Mesenchymal stem cell (in vitro differentiated cells and primary cell): ENCODE measurements around the gene CCDC24.

Source experiments
- DNase-seq: peaks from one replicate; pipeline ENCODE4 v3.0.0-alpha.2; 2013
- H2AFZ ChIP-seq: one replicate; pipeline ENCODE4 v1.6.1; 2013; ENCODE audit warnings: low read depth, mild to moderate bottlenecking, control low read depth, inconsistent platforms, low read length, moderate library complexity
- H2AK5ac ChIP-seq: 2 replicates; pipeline ENCODE4 v1.6.1; 2013; ENCODE audit warnings: low read length, moderate library complexity, mild to moderate bottlenecking, inconsistent platforms; ENCODE audit not compliant: severe bottlenecking
- H2BK120ac ChIP-seq: one replicate; pipeline ENCODE4 v1.6.1; 2013; ENCODE audit warnings: low read depth, mild to moderate bottlenecking, inconsistent platforms, low read length, moderate library complexity
- H2BK12ac ChIP-seq, 2 experiments: one replicate each; pipeline ENCODE4 v1.6.1; 2013; ENCODE audit warnings: inconsistent platforms in 2 of 2, low read length in 2 of 2, mild to moderate bottlenecking in 2 of 2, moderate library complexity in 2 of 2, control low read depth in 1 of 2
- H2BK15ac ChIP-seq: one replicate; pipeline ENCODE4 v1.6.1; 2013; ENCODE audit warnings: mild to moderate bottlenecking, low read depth, inconsistent platforms; ENCODE audit not compliant: poor library complexity, severe bottlenecking
- H2BK5ac ChIP-seq: 2 replicates; pipeline ENCODE4 v1.6.1; 2013; ENCODE audit warnings: low read depth, mild to moderate bottlenecking, low read length, control low read depth, inconsistent platforms; ENCODE audit not compliant: poor library complexity, severe bottlenecking
- H3K14ac ChIP-seq, 2 experiments: one replicate each; pipeline ENCODE4 v1.6.1; 2013; ENCODE audit warnings: inconsistent platforms in 2 of 2, low read length in 2 of 2, control low read depth in 1 of 2, mild to moderate bottlenecking in 1 of 2, moderate library complexity in 1 of 2
- H3K18ac ChIP-seq, 2 experiments: one replicate each; pipeline ENCODE4 v1.6.1; 2013; ENCODE audit warnings: inconsistent platforms in 2 of 2, low read length in 2 of 2, control low read depth in 1 of 2, low read depth in 1 of 2, mild to moderate bottlenecking in 1 of 2
- H3K23ac ChIP-seq, 2 experiments: one replicate each; pipeline ENCODE4 v1.6.1; 2013; ENCODE audit warnings: inconsistent platforms in 2 of 2, low read length in 2 of 2, mild to moderate bottlenecking in 2 of 2, moderate library complexity in 2 of 2, control low read depth in 1 of 2
- H3K27ac ChIP-seq: 2 replicates; pipeline ENCODE4 v1.5.1; 2013; ENCODE audit warnings: mild to moderate bottlenecking, moderate library complexity, low read length, control low read depth, inconsistent platforms; ENCODE audit not compliant: poor library complexity, severe bottlenecking
- H3K27me3 ChIP-seq, 2 experiments: 2 replicates each; pipeline versions ENCODE4 v1.6.1 to v1.7.0; 2013; ENCODE audit warnings: low read length in 2 of 2, mild to moderate bottlenecking in 2 of 2, moderate library complexity in 2 of 2, control low read depth in 1 of 2, inconsistent platforms in 1 of 2; ENCODE audit not compliant: control insufficient read depth in 1 of 2, insufficient read depth in 1 of 2
- H3K36me3 ChIP-seq, 2 experiments: 2 replicates each; pipeline versions ENCODE4 v1.6.1 to v1.7.0; 2013; ENCODE audit warnings: low read length in 2 of 2, control low read depth in 1 of 2, inconsistent platforms in 1 of 2, low read depth in 1 of 2, mild to moderate bottlenecking in 1 of 2; ENCODE audit not compliant: insufficient read depth in 2 of 2, control insufficient read depth in 1 of 2
- H3K4ac ChIP-seq, 2 experiments: one replicate each; pipeline ENCODE4 v1.6.1; 2013; ENCODE audit warnings: inconsistent platforms in 2 of 2, low read length in 2 of 2, mild to moderate bottlenecking in 2 of 2, moderate library complexity in 2 of 2, control low read depth in 1 of 2, low read depth in 1 of 2
- H3K4me1 ChIP-seq: 2 replicates; pipeline ENCODE4 v1.6.1; 2013; ENCODE audit warnings: low read depth, low read length, control low read depth; ENCODE audit not compliant: control insufficient read depth, insufficient read depth
- H3K4me2 ChIP-seq: 2 replicates; pipeline ENCODE4 v1.6.1; 2013; ENCODE audit warnings: low read length, mild to moderate bottlenecking, inconsistent platforms; ENCODE audit not compliant: poor library complexity, severe bottlenecking
- H3K4me3 ChIP-seq, 2 experiments: 2 replicates each; pipeline versions ENCODE4 v1.5.1 to v1.7.0; 2013; ENCODE audit warnings: low read length in 2 of 2, mild to moderate bottlenecking in 2 of 2, control low read depth in 1 of 2, low read depth in 1 of 2; ENCODE audit not compliant: insufficient read depth in 1 of 2
- H3K79me1 ChIP-seq: replicated peaks from 2 replicates; pipeline ENCODE4 v1.6.1; 2013; ENCODE audit warnings: mild to moderate bottlenecking, control low read depth, low read length, inconsistent platforms; ENCODE audit not compliant: poor library complexity, severe bottlenecking
- H3K9ac ChIP-seq: 2 replicates; pipeline ENCODE4 v1.7.0; 2013; ENCODE audit warnings: mild to moderate bottlenecking, low read length, moderate library complexity
- H3K9me3 ChIP-seq: 2 replicates; pipeline ENCODE4 v1.7.0; 2013; ENCODE audit warnings: mild to moderate bottlenecking, low read length; ENCODE audit not compliant: control insufficient read depth
- H4K8ac ChIP-seq: one replicate; pipeline ENCODE4 v1.6.1; 2013; ENCODE audit warnings: inconsistent platforms, mild to moderate bottlenecking, low read length, moderate library complexity
- H4K91ac ChIP-seq: one replicate; pipeline ENCODE4 v1.6.1; 2013; ENCODE audit warnings: mild to moderate bottlenecking, low read length, inconsistent platforms
- WGBS: methylation state at CpG from one replicate; pipeline ENCODE4 v1.1.7; 2013; ENCODE audit warnings: mixed read lengths; 5-methylcytosine and 5-hydroxymethylcytosine counted together

Gene CCDC24

DNA sequence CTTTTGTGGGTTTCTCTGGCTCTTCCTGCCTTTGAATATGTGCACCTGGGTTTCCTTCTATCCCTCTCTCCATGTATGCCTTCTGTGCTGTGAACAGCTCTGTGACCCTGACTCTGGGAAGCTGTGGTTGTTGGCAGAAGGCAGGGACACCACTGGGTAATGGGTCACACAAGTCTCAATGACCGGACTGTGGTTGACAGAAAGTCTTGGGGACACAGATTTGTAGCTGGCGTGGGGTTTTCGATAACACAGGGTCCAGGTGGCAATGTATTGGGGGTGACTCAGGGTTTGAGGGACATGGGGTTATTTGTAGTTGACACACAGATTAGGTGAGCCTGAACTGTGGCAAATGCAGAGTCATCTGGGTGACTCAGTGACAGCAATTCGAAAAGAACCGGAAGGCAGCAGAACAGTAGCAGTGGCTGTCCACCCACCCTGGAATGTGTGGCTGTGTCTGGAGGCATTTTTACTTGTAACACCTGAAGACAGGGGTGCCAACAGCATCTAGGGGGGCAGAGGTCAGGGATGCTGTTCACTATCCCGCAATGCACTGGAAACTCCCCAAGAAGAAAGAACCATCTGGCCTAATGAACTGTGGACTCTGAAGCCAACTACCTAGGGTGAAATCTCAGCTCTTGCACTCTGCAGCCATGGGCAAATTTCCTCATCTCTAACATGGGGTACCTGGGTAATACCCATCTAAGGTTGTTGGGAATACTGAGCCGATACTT is 52.8 kb downstream of the CCDC24 start:
- no peak overlapping the region for H2BK12ac ChIP-seq
- H2BK5ac ChIP-seq = no peak overlapping the region
- H3K18ac ChIP-seq = no peak overlapping the region
- H3K4ac ChIP-seq = no peak overlapping the region
- H3K4me1 ChIP-seq = peaks cover 2% of the 10 kb centered on the region
- H3K14ac ChIP-seq = no peak overlapping the region
- peaks cover 0 to 6% of the 10 kb centered on the region in 2 experiments for H3K27me3 ChIP-seq
- H4K8ac ChIP-seq = no peak overlapping the region
- H3K4me2 ChIP-seq = no peak overlapping the region
- H3K4me3 ChIP-seq = no peak overlapping the region
- H2BK15ac ChIP-seq = no peak overlapping the region
- DNase-seq = no peak
- no peak overlapping the region for H2BK120ac ChIP-seq
- H2AK5ac ChIP-seq = no peak overlapping the region
- H3K9ac ChIP-seq = no peak overlapping the region
- no peak overlapping the region for H3K27ac ChIP-seq
- H2AFZ ChIP-seq = no peak overlapping the region
- no peaks in the 10 kb centered on the region for H3K9me3 ChIP-seq
- no peak overlapping the region for H4K91ac ChIP-seq
- no peak overlapping the region for H3K23ac ChIP-seq
- H3K79me1 ChIP-seq = no peaks in the 10 kb centered on the region
- no peaks in the 10 kb centered on the region for H3K36me3 ChIP-seq
- 96% methylated on average over 7 of the region's 7 CpGs for WGBS

GRCh38 chr1:44045064-44045463 is 53.7 kb downstream of the CCDC24 start:
- Histone ChIP-seq H2BK12ac (no peak overlapping the region), H2BK5ac (no peak overlapping the region), H4K8ac (no peak overlapping the region), H4K91ac (no peak overlapping the region), H2BK120ac (no peak overlapping the region), H3K79me1 (no peaks in the 10 kb centered on the region), H3K4ac (no peak overlapping the region), H3K27ac (no peak overlapping the region), H3K9me3 (no peaks in the 10 kb centered on the region), H3K23ac (no peak overlapping the region), H3K27me3 (peaks cover 0 to 6% of the 10 kb centered on the region in 2 experiments), H3K9ac (no peak overlapping the region), H3K14ac (no peak overlapping the region), H2AFZ (no peak overlapping the region), H2AK5ac (no peak overlapping the region), H3K18ac (no peak overlapping the region), H3K36me3 (no peaks in the 10 kb centered on the region), H3K4me3 (no peak overlapping the region), H3K4me2 (no peak overlapping the region), H3K4me1 (peaks cover 5% of the 10 kb centered on the region), H2BK15ac (no peak overlapping the region)
- DNase-seq = no peak
- 93% methylated on average over 9 of the region's 9 CpGs for WGBS
